Right ventricle myocardium superior (tissue), 1 donor: ENCODE data around the gene MCF2L2. TPM values are rescaled to one million over a fixed set of nuclear protein-coding genes. Genes with fewer than 3 reads are reported as not detected.

Experiments
- ATAC-seq: fragments of 200-7000 bp; cut with Tn5 transposase; one replicate; pipeline ENCODE4 v1.9.1; 2020; ENCODE audit warnings: mild to moderate bottlenecking; ENCODE audit not compliant: poor library complexity
- DNase-seq: peaks from one replicate; pipeline ENCODE4 v3.0.0-alpha.2; 2020
- intact Hi-C: fragments of 100-400 bp; cut with DNase I; formaldehyde crosslinking; loops from one replicate; pipeline ENCODE4 v1.11.2; 2022
- total RNA-seq: library from RNA; stranded (reverse); fragmentation: NEBNext Ultra II Directional; extraction: Animal tissue kit (Norgen Biotek cat#: 25700); gene quantifications from one replicate; pipeline ENCODE4 v1.2.1, GENCODE V29; 2021
- donor health status: DM: no; HTN: yes; CAD: no; lungs with severe emphysema.

The MCF2L2 gene
- total RNA-seq, 1 donor from 2014 or later: 0.51 TPM

GRCh38 chr3:183148056-183148455 lies 280.4 kb downstream of the MCF2L2 start:
- DNase-seq (no peak), ATAC-seq (no peak)
- intact Hi-C loops: no loop called here

GRCh38 chr3:183144363-183144762 lies 284.1 kb downstream of the MCF2L2 start:
- ATAC-seq (no peak), DNase-seq (no peak)
- intact Hi-C loops: no loop called here

GRCh38 chr3:183142199-183142598 lies 286.2 kb downstream of the MCF2L2 start:
- no peak for ATAC-seq
- DNase-seq: no peak
- intact Hi-C loops: no loop called here

- ATAC-seq (no peak), DNase-seq (no peak)
- intact Hi-C loops: no loop called here
These were observed 293.6 kb downstream of the MCF2L2 start for GRCh38 chr3:183134844-183135243.

DNA sequence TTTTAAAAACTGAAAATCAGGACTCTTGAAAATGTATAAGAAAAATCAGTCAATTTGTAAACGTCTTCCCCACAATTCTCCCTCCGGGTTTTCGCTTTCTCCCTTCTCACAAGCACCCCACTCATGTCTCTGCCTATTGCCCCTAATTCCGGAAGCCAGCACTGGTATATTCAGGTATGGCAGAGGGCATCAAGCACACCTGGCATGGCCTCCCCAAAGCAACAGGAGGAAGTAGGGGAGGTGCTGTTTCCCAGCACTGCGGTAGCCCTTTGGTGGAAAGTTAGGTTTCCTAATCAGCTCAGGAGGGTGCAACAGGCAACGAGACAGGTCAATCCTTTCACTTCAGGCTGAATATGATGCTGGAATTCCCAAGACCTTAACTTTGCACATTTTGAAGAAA lies 296.0 kb downstream of the MCF2L2 start:
- intact Hi-C loops: no loop called here
- DNase-seq (no peak), ATAC-seq (no peak)

DNA sequence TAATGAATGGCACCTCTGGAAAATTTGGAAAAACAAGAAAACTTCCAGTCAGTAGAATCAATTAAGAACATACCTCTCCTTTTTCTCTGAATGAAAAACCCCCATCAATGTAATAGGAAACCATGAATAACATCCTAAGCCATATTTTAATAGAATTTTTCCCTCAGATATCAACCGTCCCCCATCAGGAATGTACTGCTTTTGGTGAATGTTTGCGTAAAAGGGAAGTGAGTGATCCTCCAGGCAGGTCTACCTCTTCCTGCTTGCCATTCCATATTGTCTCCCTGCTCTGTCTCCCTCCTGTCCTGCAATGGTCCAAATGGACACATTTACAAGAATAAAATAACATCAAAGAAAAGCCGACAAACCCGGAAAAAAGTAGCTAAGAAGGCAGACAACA lies 296.7 kb downstream of the MCF2L2 start:
- intact Hi-C loops: no loop called here
- ATAC-seq: no peak

GRCh38 chr3:183131186-183131725 lies 297.2 kb downstream of the MCF2L2 start:
- intact Hi-C loops: no loop called here
- ATAC-seq (no peak), DNase-seq (no peak)

More for the DNA sequence above, 296.7 kb downstream of the MCF2L2 start:
- no peak for DNase-seq

- no peak for DNase-seq
- intact Hi-C loops: no loop called here
- ATAC-seq: no peak
These were observed 299.2 kb downstream of the MCF2L2 start for GRCh38 chr3:183129243-183129642.

- intact Hi-C loops: no loop called here
- ATAC-seq (no peak), DNase-seq (no peak)
These were observed 299.7 kb downstream of the MCF2L2 start for GRCh38 chr3:183128709-183129108.

Other genes starting within 250 kb of the MCF2L2 start
- 1.3 TPM for gene B3GNT5, start 175.4 kb downstream of the MCF2L2 start, total RNA-seq
- gene KLHL6, start 127.1 kb upstream of the MCF2L2 start, total RNA-seq: 0.65 TPM
- 249 TPM for gene KLHL24, start 207.0 kb upstream of the MCF2L2 start, total RNA-seq